MV-4-11 (cell line): ENCODE measurements around the gene ZBTB11.
"Not testable (repeated sequence)": the region's sequence is repeated elsewhere in the genome, so short reads cannot be mapped to it uniquely, and the experiment has no call there.

Experiments used
- DNase-seq: peaks from one replicate; lab custom pipeline; 2025; lab: John Stamatoyannopoulos, UW

The ZBTB11 gene

DNA sequence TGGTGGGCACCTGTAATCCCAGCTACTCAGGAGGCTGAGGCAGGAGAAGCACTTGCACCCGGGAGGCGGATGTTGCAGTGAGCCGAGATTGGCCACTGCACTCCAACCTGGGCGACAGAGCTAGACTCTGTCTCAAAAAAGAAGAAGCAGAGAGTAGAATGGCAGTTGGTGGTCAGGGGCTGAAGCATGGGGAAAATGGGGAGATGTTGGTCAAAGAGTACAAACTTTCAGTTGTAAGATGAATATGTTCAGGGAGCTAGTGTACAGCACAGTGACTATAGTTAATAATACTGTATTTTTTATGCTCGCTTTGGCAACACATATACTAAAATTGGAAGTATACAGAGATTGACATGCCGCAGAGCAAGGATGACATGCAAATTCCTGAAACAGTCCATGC, 61.4 kb downstream of the ZBTB11 start:
- DNase-seq: peak; percentile 64

DNA sequence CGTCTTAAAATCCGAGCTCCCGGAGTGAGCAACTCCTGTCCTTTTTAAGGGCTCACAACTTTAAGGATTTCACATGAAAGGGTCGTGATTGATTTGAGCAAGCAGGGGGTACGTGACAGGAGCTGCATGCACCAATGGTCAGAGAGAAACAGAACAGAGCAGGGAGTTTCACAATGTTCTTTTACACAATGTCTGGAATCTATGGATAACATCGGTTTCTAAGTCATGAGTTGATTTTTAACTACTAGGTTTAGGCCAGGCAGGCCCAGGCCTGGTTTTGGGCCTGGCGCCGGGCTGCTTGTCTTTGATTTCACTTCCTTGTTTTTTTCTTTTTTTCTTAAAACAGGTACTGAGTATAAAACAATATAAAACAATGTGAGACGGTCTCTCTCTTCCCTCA, 63.9 kb downstream of the ZBTB11 start:
- DNase-seq: peak; percentile 24

DNA sequence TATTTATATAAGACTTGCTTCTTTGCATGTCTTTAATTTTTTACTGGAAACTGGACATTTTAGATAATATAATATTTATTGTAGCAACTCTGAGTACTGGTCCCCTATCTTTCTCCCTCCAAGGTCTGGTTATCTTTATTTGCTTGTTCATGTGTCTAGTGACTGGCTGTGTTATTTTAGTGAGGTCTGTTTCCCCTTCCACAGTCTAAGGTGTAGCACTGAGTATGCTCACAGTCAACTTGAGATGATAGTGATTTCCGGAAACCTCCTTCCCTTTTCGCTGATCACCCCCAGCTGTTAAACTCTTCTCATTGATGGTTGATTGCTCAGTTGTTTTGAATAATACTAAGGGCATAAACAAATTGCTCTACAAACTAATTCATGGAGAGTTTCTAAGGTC, 65.9 kb downstream of the ZBTB11 start:
- no peak for DNase-seq

DNA sequence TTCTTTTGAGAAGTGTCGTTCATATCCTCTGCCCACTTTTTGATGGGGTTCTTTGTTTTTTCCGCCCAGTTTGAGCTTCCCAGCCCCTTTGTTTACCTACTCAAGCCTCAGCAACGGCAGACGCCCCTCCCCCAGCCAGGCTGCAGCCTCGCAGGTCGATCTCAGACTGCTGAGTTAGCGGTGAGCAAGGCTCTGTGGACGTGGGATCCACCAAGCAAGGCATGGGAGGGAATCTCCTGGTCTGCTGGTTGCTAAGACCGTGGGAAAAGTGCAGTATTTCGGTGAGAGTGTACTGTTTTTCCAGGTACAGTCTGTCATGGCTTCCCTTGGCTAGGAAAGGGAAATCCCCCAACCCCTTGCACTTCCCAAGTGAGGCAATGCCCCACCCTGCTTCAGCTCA, 71.5 kb downstream of the ZBTB11 start:
- DNase-seq: not testable (repeated sequence)

DNA sequence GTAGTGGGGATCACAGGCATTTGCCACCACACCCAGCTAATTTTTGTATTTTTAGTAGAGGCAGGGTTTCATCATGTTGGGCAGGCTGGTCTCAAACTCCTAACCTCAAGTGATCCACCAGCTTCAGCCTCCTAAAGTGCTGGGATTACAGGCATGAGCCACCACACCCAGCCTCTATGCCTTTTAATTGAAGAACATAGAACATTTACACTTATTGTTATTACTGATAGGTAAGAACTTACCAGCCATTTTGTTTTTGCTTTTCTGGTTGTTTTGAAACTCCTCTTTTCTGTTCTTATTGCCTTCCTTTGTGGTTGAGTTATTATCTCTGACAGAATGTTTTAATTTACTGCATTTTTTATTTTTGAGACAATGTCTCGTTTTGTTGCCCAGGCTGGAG, 73.7 kb downstream of the ZBTB11 start:
- DNase-seq: no peak

DNA sequence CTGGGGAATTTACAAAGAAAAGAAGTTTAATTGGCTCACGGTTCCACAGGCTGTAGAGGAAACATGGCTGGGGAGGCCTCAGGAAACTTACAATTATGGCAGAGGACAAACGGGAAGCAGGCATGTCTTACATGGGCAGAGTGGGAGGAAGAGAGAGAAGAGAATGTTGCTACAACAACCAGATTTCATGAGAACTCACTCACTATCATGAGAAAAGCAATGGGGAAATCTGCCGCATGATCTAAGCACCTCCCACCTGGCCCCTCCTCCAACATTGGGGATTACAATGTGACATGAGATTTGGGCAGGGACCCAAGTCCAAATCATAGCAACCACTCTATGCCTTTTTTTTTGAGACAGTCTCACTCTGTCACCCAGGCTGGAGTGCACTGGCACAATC, 74.2 kb downstream of the ZBTB11 start:
- no peak for DNase-seq
